Activated T-helper 1 cell treated with Interleukin-2 at 50 U/mL for 16 hours (primary cell): ENCODE data around the gene CDH8.
"Not testable (repeated sequence)": the region's sequence is repeated elsewhere in the genome, so short reads cannot be mapped to it uniquely, and the experiment has no call there.

ENCODE experiments used
- DNase-seq: peaks from one replicate; pipeline ENCODE4 v3.0.0-alpha.2; 2020; ENCODE audit warnings: low read depth

Gene CDH8

GRCh38 chr16:61862221-61863155, 173.8 kb downstream of the CDH8 start:
- DNase-seq: no peak

GRCh38 chr16:61858988-61859387, 177.2 kb downstream of the CDH8 start:
- no peak for DNase-seq

- DNase-seq: no peak
Observed at GRCh38 chr16:61842666-61843065, 193.6 kb downstream of the CDH8 start.

- DNase-seq: no peak
Observed at GRCh38 chr16:61836804-61837393, 199.3 kb downstream of the CDH8 start.

GRCh38 chr16:61834082-61834481, 202.2 kb downstream of the CDH8 start:
- DNase-seq: no peak

GRCh38 chr16:61831351-61831917, 204.8 kb downstream of the CDH8 start:
- no peak for DNase-seq

GRCh38 chr16:61829631-61830030, 206.6 kb downstream of the CDH8 start:
- DNase-seq: no peak

- DNase-seq: no peak
Observed at GRCh38 chr16:61823326-61823725, 212.9 kb downstream of the CDH8 start.

- DNase-seq: no peak
Observed at GRCh38 chr16:61820820-61821219, 215.4 kb downstream of the CDH8 start.

GRCh38 chr16:61820398-61820797, 215.8 kb downstream of the CDH8 start:
- no peak for DNase-seq

- no peak for DNase-seq
Observed at GRCh38 chr16:61818850-61819249, 217.4 kb downstream of the CDH8 start.

GRCh38 chr16:61817583-61818278, 218.5 kb downstream of the CDH8 start:
- DNase-seq: no peak

GRCh38 chr16:61814726-61815347, 221.4 kb downstream of the CDH8 start:
- DNase-seq: no peak

GRCh38 chr16:61813339-61813738, 222.9 kb downstream of the CDH8 start:
- DNase-seq: no peak

GRCh38 chr16:61812251-61812650, 224.0 kb downstream of the CDH8 start:
- no peak for DNase-seq

- DNase-seq: no peak
Observed at GRCh38 chr16:61807551-61807950, 228.7 kb downstream of the CDH8 start.

- DNase-seq: not testable (repeated sequence)
Observed at GRCh38 chr16:61801217-61801616, 235.0 kb downstream of the CDH8 start.

- DNase-seq: no peak
Observed at GRCh38 chr16:61798741-61799140, 237.5 kb downstream of the CDH8 start.

GRCh38 chr16:61797961-61798507, 238.2 kb downstream of the CDH8 start:
- DNase-seq: no peak

GRCh38 chr16:61797296-61797795, 238.9 kb downstream of the CDH8 start:
- no peak for DNase-seq

- no peak for DNase-seq
Observed at GRCh38 chr16:61792194-61792909, 243.9 kb downstream of the CDH8 start.
